Calu3 (cell line): Measurements from ENCODE around the gene GADD45B. TPM values are rescaled to one million over a fixed set of nuclear protein-coding genes. Genes with fewer than 3 reads are reported as not detected.

Source experiments
- BruUV-seq: library from RNA; stranded (reverse); fragments of 400-500 nt; replicated peaks from 2 replicates; lab custom pipeline; 2021; lab: Mats Ljungman, UMichigan
- CTCF ChIA-PET: fragments of 300-600 bp; sonication (Branson Sonifier 250); formaldehyde crosslinking; loops from one replicate; lab custom pipeline; 2022; ENCODE audit warnings: antibody characterized with exemption; lab: Charles Lee
- DNase-seq: peaks from one replicate; pipeline ENCODE4 v3.0.0; 2022
- H3K27ac Mint-ChIP-seq: one replicate; pipeline ENCODE4 v1.8.0; 2022; ENCODE audit warnings: mixed read lengths; ENCODE audit not compliant: unreplicated experiment
- H3K27me3 Mint-ChIP-seq: one replicate; pipeline ENCODE4 v1.8.0; 2022; ENCODE audit warnings: mixed read lengths; ENCODE audit not compliant: unreplicated experiment
- H3K36me3 Mint-ChIP-seq: one replicate; pipeline ENCODE4 v1.8.0; 2022; ENCODE audit warnings: mild to moderate bottlenecking, moderate library complexity, mixed read lengths; ENCODE audit not compliant: insufficient read depth, unreplicated experiment
- H3K4me1 Mint-ChIP-seq: one replicate; pipeline ENCODE4 v1.8.0; 2022; ENCODE audit warnings: mild to moderate bottlenecking, low read depth, mixed read lengths; ENCODE audit not compliant: unreplicated experiment
- H3K4me3 Mint-ChIP-seq: one replicate; pipeline ENCODE4 v1.8.0; 2022; ENCODE audit warnings: mild to moderate bottlenecking, low read depth, moderate library complexity, mixed read lengths; ENCODE audit not compliant: unreplicated experiment
- H3K9me3 Mint-ChIP-seq: one replicate; pipeline ENCODE4 v1.8.0; 2022; ENCODE audit warnings: low read depth, mixed read lengths; ENCODE audit not compliant: unreplicated experiment
- CTCF ChIP-seq: fragments of 200-600 bp; IDR thresholded peaks from one replicate; pipeline ENCODE4 v1.8.0; 2022; ENCODE audit warnings: antibody characterized with exemption; ENCODE audit not compliant: unreplicated experiment
- intact Hi-C: fragments of 100-400 bp; cut with micrococcal nuclease; formaldehyde crosslinking; loops from one replicate; pipeline ENCODE4 v1.10.0; 2022; ENCODE audit not compliant: unreplicated experiment
- total RNA-seq: library from RNA; stranded (reverse); gene quantifications from 2 replicates; pipeline ENCODE4 v1.2.3, GENCODE V29; 2022

The GADD45B gene
- total RNA-seq, 1 experiment from 2014 or later: 36.5 TPM

- Mint-ChIP-seq H3K4me3 (peak overlapping the region; percentile 95), H3K27ac (peak overlapping the region; percentile 93), H3K9me3 (no peaks in the 10 kb centered on the region), H3K27me3 (peaks cover 11% of the 10 kb centered on the region), H3K36me3 (peaks cover 48% of the 10 kb centered on the region), H3K4me1 (peaks cover 9% of the 10 kb centered on the region)
- BruUV-seq: no TSS peak
- no peak for TF ChIP-seq CTCF
- peak; percentile 48 for DNase-seq
- intact Hi-C loops: loop anchor here (5.0 kb wide), 1 partner anchor 65 kb away; no protein-coding TSS in a partner anchor
- CTCF ChIA-PET: interaction anchor here (0.9 to 4.3 kb wide), 7 partner anchors 14 to 134 kb away, joined by 3 to 61 read pairs (median 4); no protein-coding TSS in a partner anchor
These were observed 1.3 kb downstream of the GADD45B start for GRCh38 chr19:2477141-2477710.

DNA sequence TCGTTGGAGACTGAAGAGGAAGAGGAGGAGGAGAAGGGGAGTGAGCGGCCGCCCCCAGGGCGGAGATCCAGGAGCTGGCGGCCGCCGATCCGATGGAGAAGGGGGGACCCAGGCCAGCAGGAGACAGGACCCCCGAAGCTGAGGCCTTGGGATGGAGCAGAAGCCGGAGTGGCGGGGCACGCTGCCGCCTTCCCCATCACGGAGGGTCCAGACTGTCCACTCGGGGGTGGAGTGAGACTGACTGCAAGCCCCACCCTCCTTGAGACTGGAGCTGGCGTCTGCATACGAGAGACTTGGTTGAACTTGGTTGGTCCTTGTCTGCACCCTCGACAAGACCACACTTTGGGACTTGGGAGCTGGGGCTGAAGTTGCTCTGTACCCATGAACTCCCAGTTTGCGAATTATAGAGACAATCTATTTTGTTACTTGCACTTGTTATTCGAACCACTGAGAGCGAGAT is 1.8 kb downstream of the GADD45B start:
- Mint-ChIP-seq H3K36me3 (peaks cover 48% of the 10 kb centered on the region), H3K27me3 (peaks cover 11% of the 10 kb centered on the region), H3K9me3 (no peaks in the 10 kb centered on the region), H3K4me3 (peak overlapping the region; percentile 95), H3K27ac (peak overlapping the region; percentile 93), H3K4me1 (peaks cover 9% of the 10 kb centered on the region)
- intact Hi-C loops: loop anchor here (1.0 to 5.0 kb wide), 2 partner anchors 65 to 102 kb away; no protein-coding TSS in a partner anchor
- DNase-seq: no peak
- CTCF ChIA-PET: interaction anchor here (0.6 to 4.3 kb wide), 6 partner anchors 22 to 1283 kb away, joined by 3 to 61 read pairs (median 6); no protein-coding TSS in a partner anchor
- no TSS peak for BruUV-seq
- no peak for TF ChIP-seq CTCF

DNA sequence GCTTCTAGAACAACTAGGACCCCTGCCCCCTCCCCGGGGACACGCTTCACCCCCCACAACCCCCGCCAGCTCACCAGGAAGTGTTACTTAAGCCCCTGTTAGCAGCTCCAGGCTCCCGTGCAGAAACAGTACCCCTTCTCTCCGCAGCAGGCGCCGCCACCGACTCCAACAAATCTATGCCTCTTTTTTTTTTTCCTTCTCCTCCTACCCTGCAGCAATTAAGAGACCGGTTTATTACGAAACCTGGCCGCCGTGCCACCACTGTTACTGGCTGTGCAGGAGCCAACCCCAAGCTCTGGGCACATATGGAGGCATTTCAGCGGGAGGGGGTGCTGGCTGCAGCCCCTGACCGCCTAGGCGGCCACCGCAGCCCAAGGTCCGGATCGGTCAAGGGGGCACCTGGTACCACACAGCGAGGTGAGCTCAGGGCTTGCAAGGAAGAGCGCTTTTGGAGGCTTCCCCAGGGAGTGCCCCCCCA is 2.4 kb downstream of the GADD45B start:
- peak overlapping the region; percentile 93 for H3K27ac Mint-ChIP-seq
- BruUV-seq: no TSS peak
- CTCF ChIA-PET: interaction anchor here (0.5 to 4.3 kb wide), 6 partner anchors 22 to 1284 kb away, joined by 3 to 61 read pairs (median 4); no protein-coding TSS in a partner anchor
- peaks cover 9% of the 10 kb centered on the region for H3K4me1 Mint-ChIP-seq
- DNase-seq: peak; percentile 68
- H3K27me3 Mint-ChIP-seq: peaks cover 11% of the 10 kb centered on the region
- peak overlapping the region; percentile 95 for H3K4me3 Mint-ChIP-seq
- intact Hi-C loops: loop anchor here (1.0 to 5.0 kb wide), 2 partner anchors 64 to 101 kb away; no protein-coding TSS in a partner anchor
- no peaks in the 10 kb centered on the region for H3K9me3 Mint-ChIP-seq
- peaks cover 48% of the 10 kb centered on the region for H3K36me3 Mint-ChIP-seq
- TF ChIP-seq CTCF: peak; percentile 22

DNA sequence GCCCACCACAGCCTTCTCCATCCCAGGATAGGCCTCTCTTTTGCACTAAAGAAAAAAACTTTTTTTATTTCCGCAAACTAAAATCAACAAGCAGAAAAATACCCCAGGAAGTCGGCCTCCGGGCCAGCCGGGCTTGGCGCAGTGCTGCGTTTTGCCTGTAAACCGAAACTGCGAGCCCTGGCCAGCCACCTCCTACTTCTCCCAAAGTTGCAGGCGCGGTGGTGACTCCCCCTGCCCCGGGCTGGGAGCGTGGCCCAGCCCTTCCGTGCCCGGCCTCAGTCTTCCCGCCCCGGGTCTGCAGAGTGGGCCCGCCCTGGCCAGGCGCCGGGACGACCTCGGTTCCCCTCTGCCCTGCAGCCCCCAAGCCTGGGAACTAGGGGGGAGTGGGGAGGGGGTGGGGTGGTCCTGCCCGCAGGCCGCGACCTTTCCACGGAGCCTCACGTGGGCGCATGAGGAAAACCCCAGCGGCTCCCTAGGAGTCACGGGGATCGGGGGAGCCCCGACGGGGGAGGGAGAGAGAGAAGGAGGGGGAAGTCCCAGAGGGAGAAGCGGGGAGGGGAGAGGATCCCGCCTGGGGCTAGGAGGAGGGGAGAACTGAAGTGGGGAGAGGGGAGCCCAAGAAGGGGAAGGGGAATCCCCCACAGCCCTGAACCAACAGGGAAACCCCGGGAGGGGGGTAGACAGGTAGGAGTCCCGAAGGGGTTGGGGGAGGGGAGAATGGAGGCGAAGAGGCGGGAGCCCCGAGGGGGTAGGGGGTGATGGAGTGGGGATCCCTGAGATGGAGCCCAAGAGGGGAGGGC is 3.0 kb downstream of the GADD45B start:
- no peak for TF ChIP-seq CTCF
- Mint-ChIP-seq H3K36me3 (peaks cover 48% of the 10 kb centered on the region), H3K27me3 (peaks cover 11% of the 10 kb centered on the region), H3K9me3 (peaks cover 4% of the 10 kb centered on the region), H3K4me3 (peak overlapping the region; percentile 95), H3K4me1 (peaks cover 9% of the 10 kb centered on the region), H3K27ac (peak overlapping the region; percentile 93)
- no TSS peak for BruUV-seq
- intact Hi-C loops: loop anchor here (1.0 to 5.0 kb wide), 2 partner anchors 63 to 100 kb away; no protein-coding TSS in a partner anchor
- DNase-seq: peak; percentile 60
- CTCF ChIA-PET: interaction anchor here (0.5 to 4.3 kb wide), 3 partner anchors 62 to 128 kb away, joined by 3 to 61 read pairs (median 7); no protein-coding TSS in a partner anchor
